COR-L47 (cell line): ENCODE measurements around the gene GADD45A.

Experiments
- DNase-seq: peaks from one replicate; lab custom pipeline; 2025; lab: John Stamatoyannopoulos, UW

Gene GADD45A

DNA sequence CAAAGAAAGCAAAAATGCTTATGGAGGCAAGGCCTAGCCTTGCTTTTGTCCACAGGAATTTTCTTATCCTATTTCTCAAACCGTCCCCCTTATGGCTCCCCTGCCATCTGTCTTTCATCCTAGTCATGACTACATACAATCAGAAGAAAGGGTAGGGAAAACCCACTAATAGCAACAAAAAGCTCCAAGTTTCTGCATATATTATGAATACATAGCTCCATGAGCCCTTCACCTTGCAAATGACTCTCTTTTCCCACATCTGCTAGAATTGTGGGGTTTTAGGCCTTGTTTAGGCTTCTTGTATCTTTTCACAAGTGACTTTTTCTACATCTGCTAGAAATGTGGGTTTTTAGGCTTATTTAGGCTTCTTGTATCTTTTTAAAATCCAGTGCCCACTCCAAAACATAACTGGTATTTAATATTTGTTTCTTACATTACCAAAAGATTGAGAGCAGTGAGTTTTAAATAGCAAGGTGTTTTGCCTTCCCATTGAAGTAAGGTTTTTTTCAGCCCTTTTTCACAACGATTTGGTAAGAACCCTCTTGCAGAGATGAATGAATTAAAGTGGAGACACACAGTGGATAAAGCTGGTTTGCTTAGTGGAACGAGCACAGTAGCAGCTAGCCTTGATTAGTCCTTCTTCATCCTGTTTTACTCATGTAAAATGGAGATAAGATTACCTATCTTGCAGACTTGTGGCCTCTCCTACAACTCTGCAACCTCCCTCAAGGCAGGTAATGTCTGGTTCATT is 4.4 kb downstream of the GADD45A start:
- DNase-seq = no peak

DNA sequence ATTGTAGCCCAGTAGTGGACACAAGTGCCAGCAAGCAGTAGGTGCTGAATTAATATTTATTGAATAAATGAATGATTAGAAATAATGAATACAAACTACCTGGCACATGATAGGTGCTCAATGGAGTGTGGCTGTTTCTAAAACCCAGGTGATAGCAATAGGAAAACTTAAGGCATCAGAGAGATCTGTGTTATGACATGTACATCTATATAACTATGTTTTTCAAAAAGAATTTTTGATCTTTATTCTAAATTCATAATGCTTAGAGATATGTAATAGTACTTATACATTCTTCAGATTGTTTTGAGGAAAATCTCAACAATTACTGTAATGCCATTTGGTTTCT is 5.0 kb downstream of the GADD45A start:
- no peak for DNase-seq

DNA sequence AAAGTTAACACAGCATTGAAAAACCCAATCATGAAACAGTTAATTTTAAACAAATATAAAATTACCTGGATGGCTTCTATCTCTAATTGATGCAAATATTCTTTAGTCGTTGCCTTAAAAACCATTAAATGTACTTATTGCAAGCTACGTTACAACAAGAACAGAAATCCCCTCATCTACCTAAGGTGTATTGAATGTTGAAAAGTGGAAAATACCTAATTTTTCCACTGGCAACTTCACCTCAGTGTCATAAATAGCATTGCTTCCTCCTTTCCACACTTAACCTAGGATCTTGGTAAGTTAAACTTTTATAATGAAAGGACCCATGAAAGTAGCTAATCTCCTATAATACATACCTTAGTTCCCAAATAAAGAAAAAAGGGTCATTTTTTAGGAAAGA is 5.4 kb downstream of the GADD45A start:
- DNase-seq = no peak

DNA sequence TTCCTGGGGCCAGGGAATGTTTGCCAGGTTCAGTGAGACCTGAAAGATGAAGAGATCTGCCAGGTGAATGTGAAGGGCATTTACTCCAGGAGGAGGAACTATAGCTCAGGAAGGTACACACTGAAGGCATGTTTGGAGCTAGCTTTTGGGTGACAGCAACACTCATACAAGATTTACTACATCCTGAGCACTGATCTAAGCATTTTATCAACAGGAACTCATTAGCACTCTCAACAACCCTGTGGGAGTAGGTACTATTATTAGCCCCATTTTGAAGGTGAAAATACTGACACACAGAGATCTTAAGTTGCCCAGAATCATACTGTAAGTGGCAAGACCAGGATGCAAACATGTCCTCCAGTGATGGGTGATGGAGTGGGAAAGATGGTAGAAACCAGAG is 6.7 kb downstream of the GADD45A start:
- no peak for DNase-seq

DNA sequence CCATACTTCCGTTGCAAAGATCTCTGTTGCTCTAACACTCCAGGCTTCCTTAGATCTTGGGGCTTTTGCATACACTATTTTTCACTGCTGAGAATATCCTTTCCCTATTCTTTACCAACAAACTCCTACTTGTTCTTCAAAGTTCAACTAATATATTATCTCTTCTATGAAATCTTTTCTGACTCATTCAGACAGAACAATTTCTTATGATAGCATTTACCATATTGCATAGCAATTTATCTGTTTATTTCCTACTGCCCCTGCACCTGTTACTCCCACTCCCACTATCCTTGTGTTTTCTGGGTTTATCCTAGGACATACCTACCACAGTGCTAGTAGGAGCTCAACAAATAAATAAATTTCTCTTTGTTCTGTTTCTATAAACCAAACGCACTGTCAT is 11.0 kb downstream of the GADD45A start:
- DNase-seq = no peak

DNA sequence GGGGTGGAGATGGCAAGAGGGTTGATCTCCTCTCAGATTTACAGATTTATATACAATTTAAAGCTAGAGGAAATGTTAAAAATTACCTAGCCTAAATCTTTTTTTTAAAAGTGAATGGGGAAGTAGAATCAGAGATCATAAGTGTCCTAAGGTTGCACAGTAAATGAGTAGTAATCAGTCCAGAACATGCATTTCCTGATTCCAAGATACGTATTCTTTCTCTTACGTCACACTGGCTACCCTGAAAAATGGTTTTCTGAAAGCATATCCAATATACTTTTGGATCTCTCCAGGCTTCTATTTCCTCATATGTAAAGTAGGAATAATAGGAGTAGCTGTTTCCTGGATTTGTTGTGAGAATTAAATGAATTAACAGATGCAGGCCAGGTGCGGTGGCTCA is 11.7 kb downstream of the GADD45A start:
- no peak for DNase-seq

DNA sequence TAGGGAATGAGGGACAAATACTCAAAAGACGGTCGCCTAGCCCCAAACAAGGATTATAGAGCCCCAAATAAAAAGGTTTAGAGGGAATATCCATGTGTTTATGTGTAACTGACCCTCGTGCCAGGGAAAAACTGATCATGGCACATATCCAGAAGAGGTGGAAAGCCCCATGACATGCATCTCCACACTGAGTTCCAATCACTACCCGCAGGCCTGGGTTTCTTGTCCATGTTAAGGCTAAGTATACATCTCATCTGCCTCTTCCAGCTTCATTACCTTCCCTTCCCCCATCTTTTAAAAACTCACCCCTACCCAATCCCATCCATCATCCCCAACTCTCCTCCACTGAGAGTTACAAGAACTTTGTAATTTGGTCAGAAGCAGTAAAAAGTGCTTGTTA is 15.2 kb downstream of the GADD45A start:
- DNase-seq = no peak

DNA sequence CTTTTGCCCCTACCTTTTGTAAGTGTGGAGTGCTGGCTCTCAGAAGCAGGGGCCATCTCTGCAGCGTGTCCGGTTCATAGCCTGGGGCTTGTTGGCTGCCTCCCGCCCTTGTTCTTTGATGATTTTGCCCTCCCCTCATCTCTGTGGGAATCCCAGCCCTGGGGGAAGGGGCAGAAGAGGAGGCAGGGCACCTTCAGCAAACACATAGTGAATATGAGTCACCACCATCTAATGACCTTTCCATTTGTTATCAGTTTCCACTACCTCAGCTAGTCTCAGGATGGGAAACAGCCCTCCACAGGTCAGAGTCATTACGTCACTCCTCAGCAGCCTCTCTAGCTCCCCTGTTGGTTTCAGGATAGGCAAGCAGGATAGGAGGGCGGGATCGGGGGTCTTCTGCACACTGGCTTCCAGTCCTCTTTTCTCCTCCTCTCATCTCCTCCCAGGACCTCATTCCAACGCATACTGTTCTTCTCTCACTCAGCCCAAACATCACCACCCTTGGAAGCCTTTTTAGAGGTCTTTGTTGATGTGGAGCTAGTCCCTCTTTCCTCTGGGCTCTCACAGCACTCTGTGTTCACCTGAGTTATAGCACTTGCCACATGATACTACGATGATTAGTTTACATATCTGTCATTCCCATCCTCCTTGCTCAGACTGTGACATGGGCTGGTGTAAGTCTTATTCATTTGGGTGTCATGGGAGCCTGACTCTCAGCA is 15.8 kb downstream of the GADD45A start:
- DNase-seq = no peak

DNA sequence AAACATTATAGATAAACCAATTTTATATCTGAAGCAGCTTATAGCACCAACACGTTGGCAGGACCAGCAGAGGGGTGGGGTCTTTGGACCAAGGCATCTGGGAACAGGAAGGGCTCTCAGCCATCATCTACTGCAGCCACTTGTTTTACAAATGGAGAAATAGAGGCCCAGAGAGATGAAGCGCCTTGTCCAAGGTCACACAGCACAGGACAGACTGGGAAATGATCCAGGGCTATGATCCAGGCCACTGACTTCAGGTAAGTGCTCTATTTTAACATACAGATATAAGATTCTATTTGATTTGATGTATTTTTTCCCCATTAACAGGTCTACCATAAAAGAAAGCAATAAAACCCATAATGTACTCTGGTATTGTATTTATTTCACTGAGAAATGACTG is 16.9 kb downstream of the GADD45A start:
- DNase-seq = no peak

DNA sequence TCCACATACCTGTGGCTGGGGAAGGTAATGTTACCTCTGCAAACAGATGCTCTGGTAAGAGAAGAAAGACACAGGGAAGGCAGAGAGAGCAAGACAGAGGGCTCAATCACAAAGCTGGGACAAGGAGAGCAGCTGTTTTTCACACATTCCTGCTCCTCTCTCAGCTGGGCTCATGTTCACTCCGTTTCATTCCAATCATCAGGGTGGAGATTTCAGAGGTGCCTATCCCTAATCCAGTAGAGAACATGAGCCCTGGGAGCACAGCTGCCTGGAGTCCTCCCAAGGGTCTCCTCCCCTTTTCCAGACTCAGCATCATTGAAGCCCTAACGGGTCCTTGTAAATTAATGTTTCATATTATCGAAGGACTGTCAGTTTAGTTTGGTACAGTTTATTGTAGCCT is 19.4 kb downstream of the GADD45A start:
- DNase-seq = no peak

DNA sequence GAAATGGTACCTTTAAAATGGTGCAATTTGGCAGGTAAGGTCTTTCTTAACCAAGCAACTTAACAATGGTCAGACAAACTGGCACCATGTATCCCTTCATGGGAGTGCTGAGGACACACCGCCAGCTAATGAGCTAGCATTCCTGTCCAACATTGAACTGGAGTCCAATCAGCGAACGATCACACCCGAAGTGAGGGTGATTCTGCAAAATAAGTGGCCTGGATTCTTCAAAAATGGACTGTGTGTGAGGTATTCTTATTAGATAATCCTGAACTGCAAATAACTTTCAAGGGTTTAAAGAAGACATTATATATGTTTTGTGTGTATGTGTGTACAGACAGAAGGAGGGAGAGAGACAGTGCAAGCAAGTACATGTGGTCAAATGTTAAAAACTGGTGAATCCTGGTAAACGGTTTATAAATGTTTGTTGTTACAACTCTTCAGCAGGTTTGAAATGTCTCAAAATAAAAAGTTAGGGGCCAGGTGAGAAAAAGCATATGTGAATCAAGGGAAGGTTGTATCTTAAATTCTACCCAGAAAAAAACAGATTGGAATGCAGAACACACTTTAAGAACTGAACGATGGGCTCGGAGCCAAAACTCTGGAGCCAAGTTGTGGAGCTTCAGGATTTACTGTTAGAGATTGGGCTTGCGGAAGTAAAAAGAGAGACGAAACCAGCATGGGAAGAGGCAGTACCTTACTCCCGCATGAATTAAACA is 20.9 kb downstream of the GADD45A start:
- DNase-seq = no peak

DNA sequence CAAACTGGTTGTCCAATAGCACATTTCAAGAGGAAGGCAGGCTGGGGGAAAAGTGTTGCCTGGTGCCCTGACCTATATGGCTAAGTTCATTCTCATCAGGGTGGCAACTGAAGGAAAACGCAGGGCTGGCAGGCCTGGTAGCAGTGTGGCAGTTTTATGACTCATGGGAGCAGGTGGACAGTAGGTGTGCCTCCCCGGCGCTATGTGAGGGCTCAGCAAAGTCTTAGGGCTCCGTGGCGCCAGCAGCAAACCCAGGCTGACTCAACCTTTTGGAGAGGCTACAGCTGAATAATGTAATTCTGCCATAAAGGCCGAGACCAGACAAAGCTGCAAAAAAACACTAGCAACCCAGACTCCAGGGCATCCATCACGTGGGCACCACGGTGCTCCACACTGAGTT is 23.6 kb downstream of the GADD45A start:
- no peak for DNase-seq

DNA sequence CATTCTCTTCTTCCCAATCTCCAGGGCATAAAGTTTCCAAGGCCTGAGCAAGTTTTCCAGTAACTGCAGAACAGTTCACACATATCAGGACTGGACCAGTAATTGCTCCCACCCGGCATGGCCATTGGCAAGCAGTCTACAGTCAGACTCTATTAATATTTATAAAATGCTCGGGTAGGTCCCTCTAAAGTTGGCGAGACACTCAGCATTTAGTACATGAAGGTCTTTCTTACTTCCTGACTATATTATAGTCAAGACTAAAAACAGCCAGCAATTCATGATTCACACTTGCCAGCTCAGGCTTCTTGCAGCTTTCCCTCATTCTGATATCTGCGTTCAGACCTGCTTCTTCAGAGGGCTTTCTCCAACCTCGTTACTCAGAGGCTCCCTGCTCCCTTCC is 25.4 kb downstream of the GADD45A start:
- no peak for DNase-seq

DNA sequence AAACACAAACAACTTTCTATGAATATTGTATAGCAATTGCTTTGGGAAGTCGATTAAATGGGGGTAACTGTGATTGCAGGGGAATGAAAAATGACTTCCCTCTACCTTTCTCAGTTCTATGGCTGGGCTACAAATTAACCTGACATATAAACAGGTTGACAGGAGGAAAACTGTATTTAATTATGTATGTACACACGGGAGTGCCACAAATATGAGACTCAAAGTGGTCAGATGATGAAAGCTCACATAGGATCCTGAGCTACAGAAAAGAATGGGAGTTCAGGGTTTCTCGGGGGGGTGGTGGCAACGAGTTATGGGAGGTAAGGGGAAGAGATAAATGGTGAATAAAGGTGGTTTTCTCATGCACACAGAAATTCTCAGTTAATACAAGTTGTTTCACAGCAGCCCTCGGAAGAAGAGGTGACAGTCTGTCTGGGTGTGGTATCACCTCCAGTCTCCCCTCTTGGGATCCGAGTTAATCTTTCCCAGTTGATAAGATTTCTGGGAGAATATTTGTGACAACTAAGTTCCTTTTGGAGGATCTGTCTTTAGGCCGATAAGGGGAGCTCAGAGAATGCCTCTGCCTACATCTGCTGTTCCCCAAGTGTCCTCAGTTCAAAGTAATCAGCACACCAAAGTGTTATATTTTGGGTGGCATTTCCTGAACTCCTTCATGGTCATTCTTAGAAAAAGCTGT is 26.3 kb downstream of the GADD45A start:
- peak; percentile 14 for DNase-seq

DNA sequence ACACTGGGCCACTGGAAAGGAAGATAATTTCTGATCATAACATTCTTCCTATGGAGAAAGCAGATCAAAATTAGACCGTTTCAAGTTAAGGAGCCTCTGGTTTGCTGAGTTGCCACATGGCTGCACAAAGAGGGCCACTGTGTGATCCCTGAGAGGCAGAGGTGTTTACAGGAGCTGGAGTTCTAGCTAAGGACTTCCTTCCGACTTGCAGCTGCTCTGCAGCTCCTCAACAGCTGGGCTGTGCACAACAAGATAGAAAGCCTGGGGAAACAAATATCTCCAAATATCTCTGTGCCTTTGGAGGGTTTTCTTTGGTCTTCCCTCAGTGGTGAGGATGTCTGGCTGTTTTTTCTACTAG is 26.8 kb downstream of the GADD45A start:
- DNase-seq = no peak

DNA sequence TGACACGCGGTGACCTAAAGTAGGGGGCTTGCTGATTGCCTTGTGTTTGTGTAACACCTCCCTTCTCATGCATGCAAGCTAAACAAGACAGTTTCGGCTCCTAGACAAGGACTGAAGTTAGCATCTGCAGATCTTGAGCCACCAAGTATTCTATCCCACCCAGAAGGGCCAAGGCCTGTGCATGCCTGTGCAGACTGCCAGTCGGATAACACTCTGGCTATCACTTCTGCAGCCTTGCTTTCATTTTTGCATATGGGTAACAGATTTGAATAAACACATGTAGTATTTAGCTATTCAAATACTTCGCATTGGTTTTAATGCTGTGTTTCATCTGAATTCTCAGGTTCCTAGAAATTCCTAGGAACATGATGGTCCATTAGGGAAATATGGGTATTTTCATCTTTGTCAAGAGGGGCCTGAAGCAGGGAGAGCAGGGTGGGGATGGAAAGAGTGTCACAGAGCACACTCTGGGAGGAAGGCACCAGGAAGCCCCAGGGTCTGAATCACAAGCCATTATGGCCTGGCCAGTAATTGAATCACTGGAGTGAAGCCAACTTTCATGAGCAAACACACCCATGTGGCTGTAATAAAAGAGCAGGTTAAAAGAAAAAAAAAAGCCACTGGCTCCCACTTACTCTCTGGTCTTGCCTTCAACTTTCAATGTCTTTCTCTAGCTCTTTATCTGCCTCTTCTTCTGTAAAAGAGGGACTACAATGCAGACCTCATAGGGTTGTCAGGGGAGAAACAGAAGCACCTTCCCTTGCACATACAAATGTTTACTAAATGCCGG is 28.3 kb downstream of the GADD45A start:
- peak; percentile 93 for DNase-seq

DNA sequence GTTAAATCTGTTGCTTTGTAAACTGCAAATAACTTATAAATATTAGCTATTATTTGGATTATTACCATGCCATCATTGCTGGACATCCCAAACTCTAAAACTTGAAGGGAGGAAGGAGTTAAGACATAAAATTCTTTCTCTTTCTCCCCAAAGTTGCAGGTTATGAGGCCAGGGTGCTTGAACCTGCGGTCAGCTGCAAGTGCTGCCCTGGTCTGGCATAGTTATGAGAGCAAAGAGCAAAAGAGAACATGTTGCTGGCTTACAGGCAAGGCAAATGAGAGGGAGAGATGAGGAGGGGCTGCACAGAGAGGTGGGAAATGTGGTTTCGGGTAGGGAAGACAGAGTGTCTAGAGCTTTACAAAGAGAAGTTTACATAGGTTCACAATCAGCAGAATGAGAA is 30.8 kb downstream of the GADD45A start:
- DNase-seq = no peak

DNA sequence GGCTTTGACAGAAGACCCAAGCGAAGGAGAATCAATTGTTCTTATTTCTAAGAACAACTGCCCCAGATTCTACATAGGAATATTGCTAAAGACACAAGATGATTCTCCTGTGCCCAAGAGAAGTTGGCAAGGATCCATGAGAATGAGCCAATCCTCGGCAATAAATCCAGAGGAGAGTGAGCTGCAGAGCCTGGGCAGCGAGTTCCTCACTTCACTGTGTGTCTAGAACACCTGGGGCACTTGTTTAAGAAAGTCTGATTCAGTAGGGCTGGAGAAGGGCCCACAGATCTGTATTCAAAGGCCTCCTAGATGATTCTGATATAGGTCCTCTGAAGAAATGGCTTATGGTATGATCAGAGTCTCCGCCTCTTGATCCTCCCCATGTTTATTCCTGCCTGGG is 31.8 kb downstream of the GADD45A start:
- peak; percentile 33 for DNase-seq

DNA sequence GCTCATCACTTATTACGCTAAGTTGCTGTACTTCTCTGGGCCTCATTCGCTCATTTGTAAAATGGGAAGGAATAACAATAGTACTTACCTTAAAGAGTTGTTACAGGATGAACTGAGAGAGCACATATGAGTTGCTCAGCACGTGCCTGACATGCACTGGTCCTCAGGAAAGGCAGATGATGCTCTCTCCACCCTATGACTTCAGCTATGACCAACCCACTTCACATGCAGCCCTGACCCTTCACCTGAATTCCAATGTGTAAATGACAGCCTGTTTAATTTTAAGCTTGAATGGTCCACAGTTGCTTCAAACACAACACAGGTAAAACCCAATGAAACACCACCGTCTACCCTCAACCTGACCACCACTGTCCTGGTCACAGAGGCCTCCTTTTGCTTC is 32.9 kb downstream of the GADD45A start:
- no peak for DNase-seq

DNA sequence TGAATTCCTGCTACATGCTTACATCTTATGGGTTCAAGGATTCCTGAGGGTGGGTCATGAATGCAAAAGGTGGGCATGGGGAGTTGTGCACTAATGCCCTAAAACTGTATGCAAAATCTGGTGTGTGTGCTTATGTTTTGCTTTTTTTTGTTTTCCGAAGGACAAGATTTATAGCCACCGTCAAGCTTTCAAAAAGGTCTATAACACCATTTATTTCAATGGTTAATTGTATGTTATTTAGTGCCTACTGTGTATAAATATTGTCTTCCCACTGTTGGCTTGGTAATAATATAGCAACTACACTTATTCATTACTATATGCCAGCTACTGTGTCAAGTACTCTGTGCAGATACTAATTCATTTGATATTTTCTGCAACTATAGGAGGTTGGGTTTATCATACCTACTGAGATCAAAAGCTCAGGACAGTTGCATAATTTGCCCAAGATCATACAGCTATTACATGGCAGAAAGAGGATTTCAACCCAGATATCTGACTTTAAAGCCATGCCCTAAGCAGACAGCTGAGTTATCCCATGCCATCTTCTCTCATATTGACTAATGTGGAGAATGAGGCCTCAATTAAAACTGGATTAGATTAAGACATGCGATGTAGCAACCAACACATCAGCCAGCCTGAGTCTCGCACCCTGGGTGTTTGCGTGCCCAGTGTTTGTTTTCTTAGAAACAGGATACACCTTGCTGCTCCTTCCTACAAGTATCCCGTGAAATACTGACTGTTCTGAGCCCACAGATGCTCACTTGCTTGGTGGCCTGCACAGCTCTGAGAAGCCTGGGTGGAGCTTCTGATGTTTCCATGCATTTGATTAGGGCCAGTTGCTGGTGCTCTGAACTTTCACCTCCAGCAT is 34.6 kb downstream of the GADD45A start:
- DNase-seq = peak; percentile 52

DNA sequence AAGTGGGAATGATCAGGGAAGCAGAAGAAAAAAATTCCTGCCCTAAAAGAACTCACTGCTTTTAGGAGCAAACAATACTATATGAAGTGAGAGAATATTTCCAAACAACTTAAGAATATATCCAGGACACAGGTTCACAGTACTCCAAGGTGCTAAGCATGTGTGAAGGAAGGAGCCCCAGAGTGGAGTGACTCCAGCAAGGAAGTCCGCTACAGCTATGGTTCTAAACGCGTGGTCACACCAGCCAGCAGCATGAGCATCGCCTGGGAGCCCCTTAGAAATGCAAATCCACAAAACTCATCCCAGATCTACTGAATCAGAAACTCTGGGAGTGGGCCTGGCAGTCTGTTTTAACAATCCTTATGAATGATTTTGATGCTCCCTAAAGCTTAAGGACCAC is 36.1 kb downstream of the GADD45A start:
- no peak for DNase-seq
